Measurements from ENCODE around the gene FAM20C. TPM values are rescaled to one million over a fixed set of nuclear protein-coding genes. Genes with fewer than 3 reads are reported as not detected.
A peak's percentile ranks its signal among the peaks of the same experiment; 100 is the strongest.

Gene FAM20C
- total RNA-seq, 4 donors from 2014 or later, result 43.0 to 112 (median 44.0) TPM

GRCh38 chr7:258476-259190 lies 66.3 kb downstream of the FAM20C start:
- Histone ChIP-seq H3K27me3 (no peaks in the 10 kb centered on the region), H3K36me3 (peaks cover 3 to 89% (median 7%) of the 10 kb centered on the region in 3 donors), H3K9me3 (peaks cover 0 to 22% (median 0%) of the 10 kb centered on the region in 4 donors), H3K4me3 (no peak overlapping the region), H3K27ac (no peak overlapping the region), H3K4me1 (no peaks in the 10 kb centered on the region)
- 91 to 93% methylated on average over 28 to 30 of the region's 31 CpGs for WGBS, 2 donors
- TF ChIP-seq POLR2A (IDR thresholded peaks at IDR 0.05), result no peak
- no peak for TF ChIP-seq EP300 (IDR thresholded peaks at IDR 0.05)
- TF ChIP-seq, protein P1, sequence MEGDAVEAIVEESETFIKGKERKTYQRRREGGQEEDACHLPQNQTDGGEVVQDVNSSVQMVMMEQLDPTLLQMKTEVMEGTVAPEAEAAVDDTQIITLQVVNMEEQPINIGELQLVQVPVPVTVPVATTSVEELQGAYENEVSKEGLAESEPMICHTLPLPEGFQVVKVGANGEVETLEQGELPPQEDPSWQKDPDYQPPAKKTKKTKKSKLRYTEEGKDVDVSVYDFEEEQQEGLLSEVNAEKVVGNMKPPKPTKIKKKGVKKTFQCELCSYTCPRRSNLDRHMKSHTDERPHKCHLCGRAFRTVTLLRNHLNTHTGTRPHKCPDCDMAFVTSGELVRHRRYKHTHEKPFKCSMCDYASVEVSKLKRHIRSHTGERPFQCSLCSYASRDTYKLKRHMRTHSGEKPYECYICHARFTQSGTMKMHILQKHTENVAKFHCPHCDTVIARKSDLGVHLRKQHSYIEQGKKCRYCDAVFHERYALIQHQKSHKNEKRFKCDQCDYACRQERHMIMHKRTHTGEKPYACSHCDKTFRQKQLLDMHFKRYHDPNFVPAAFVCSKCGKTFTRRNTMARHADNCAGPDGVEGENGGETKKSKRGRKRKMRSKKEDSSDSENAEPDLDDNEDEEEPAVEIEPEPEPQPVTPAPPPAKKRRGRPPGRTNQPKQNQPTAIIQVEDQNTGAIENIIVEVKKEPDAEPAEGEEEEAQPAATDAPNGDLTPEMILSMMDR (IDR thresholded peaks at IDR 0.05), result no peak
- peak in 1 of 2 donors; percentile 10 for DNase-seq (ENCODE audit: low spot score in 2 of 2)

- DNase-seq (ENCODE audit: low spot score in 2 of 2), result no peak
- WGBS, 2 donors, result 89 to 95% methylated on average over 15 of the region's 15 CpGs
- peaks cover 3 to 84% (median 7%) of the 10 kb centered on the region in 3 donors for H3K36me3 ChIP-seq
These were observed 66.8 kb downstream of the FAM20C start for GRCh38 chr7:259191-259505.

GRCh38 chr7:259751-260405 lies 67.5 kb downstream of the FAM20C start:
- TF ChIP-seq EP300 (IDR thresholded peaks at IDR 0.05) (no peak), POLR2A (IDR thresholded peaks at IDR 0.05) (no peak)
- TF ChIP-seq, protein P1 (IDR thresholded peaks at IDR 0.05), result no peak
- DNase-seq (ENCODE audit: low spot score in 2 of 2), result peak in 1 of 2 donors; percentile 11
- Histone ChIP-seq H3K9me3 (peaks cover 0 to 27% (median 0%) of the 10 kb centered on the region in 4 donors), H3K4me1 (peaks cover 0 to 5% (median 0%) of the 10 kb centered on the region in 4 donors), H3K36me3 (peaks cover 3 to 77% (median 7%) of the 10 kb centered on the region in 3 donors), H3K27me3 (no peaks in the 10 kb centered on the region), H3K27ac (no peak overlapping the region), H3K4me3 (no peak overlapping the region)
- 91 to 94% methylated on average over 30 to 43 of the region's 44 CpGs for WGBS, 2 donors

More at GRCh38 chr7:259191-259505, 66.8 kb downstream of the FAM20C start:
- Histone ChIP-seq H3K4me1 (peaks cover 0 to under 1% (median 0%) of the 10 kb centered on the region in 4 donors), H3K9me3 (peaks cover 0 to 27% (median 0%) of the 10 kb centered on the region in 4 donors), H3K4me3 (no peak overlapping the region), H3K27ac (no peak overlapping the region), H3K27me3 (no peaks in the 10 kb centered on the region)
- TF ChIP-seq, protein P1 (IDR thresholded peaks at IDR 0.05), result no peak
- TF ChIP-seq EP300 (IDR thresholded peaks at IDR 0.05) (no peak), POLR2A (IDR thresholded peaks at IDR 0.05) (no peak)

- H3K4me1 ChIP-seq, result peaks cover 0 to 8% (median 0%) of the 10 kb centered on the region in 4 donors
- H3K27ac ChIP-seq, result no peak overlapping the region
- WGBS, 2 donors, result 90 to 96% methylated on average over 28 to 31 of the region's 35 CpGs
- peaks cover 3 to 69% (median 7%) of the 10 kb centered on the region in 3 donors for H3K36me3 ChIP-seq
- no peak overlapping the region for H3K4me3 ChIP-seq
- peaks cover 0 to 27% (median 0%) of the 10 kb centered on the region in 4 donors for H3K9me3 ChIP-seq
- TF ChIP-seq EP300 (IDR thresholded peaks at IDR 0.05) (no peak), POLR2A (IDR thresholded peaks at IDR 0.05) (no peak)
- TF ChIP-seq, protein P1 (IDR thresholded peaks at IDR 0.05), result no peak
- DNase-seq (ENCODE audit: low spot score in 2 of 2), result peak in 1 of 2 donors; percentile 9
- H3K27me3 ChIP-seq, result no peaks in the 10 kb centered on the region
These were observed 68.3 kb downstream of the FAM20C start for GRCh38 chr7:260441-261281.
